Measurements from ENCODE around the gene KLHL33. TPM values are rescaled to one million over a fixed set of nuclear protein-coding genes. Genes with fewer than 3 reads are reported as not detected.
A peak's percentile ranks its signal among the peaks of the same experiment; 100 is the strongest.

KLHL33 gene, protein sequence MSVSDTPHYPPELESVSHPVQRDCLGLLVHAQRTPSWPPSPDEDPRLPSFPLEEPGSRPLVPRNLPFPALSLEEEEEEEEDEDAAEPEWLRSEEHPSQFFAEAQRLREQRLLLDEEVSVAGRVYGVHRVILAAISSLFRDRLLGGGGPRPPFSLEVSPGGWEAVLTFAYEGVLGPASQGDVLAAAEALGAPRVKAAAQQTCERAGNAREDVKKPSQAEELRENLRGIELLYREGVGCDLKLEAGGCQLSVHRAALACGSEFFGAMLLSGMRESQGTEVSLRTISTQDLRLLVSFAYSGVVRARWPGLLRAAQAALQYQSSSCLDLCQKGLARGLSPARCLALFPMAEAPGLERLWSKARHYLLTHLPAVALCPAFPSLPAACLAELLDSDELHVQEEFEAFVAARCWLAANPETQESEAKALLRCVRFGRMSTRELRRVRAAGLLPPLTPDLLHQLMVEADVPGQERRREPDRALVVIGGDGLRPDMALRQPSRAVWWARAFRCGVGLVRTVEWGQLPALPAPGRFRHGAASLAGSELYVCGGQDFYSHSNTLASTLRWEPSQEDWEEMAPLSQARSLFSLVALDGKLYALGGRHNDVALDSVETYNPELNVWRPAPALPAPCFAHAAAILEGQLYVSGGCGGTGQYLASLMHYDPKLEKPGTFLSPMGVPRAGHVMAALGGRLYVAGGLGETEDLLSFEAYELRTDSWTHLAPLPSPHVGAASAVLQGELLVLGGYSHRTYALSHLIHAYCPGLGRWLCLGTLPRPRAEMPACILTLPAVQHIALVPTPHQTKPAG
- total RNA-seq: not detected

- Histone ChIP-seq H3K4me1 (peaks cover 5% of the 10 kb centered on the region in 2 donors), H3K36me3 (no peaks in the 10 kb centered on the region), H3K27ac (peak within 1 kb of the TSS in 1 of 2 donors; percentile 2), H3K4me3 (peak within 1 kb of the TSS; percentile 31 to 56), H3K27me3 (no peaks in the 10 kb centered on the region), H3K9me3 (no peaks in the 10 kb centered on the region)
- intact Hi-C loops (cut with DNase I): no loop called here
- TF ChIP-seq, protein P1, sequence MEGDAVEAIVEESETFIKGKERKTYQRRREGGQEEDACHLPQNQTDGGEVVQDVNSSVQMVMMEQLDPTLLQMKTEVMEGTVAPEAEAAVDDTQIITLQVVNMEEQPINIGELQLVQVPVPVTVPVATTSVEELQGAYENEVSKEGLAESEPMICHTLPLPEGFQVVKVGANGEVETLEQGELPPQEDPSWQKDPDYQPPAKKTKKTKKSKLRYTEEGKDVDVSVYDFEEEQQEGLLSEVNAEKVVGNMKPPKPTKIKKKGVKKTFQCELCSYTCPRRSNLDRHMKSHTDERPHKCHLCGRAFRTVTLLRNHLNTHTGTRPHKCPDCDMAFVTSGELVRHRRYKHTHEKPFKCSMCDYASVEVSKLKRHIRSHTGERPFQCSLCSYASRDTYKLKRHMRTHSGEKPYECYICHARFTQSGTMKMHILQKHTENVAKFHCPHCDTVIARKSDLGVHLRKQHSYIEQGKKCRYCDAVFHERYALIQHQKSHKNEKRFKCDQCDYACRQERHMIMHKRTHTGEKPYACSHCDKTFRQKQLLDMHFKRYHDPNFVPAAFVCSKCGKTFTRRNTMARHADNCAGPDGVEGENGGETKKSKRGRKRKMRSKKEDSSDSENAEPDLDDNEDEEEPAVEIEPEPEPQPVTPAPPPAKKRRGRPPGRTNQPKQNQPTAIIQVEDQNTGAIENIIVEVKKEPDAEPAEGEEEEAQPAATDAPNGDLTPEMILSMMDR (IDR thresholded peaks at IDR 0.05): no peak
- DNase-seq (ENCODE audit: low spot score in 2 of 2): no peak
Observed at GRCh38 chr14:20435582-20436362, at the start of gene KLHL33. KLHL33 (minus strand) TSS chr14:20436166; CDS start chr14:20435811, 355 bp downstream.

GRCh38 chr14:20482382-20482781 lies 46.4 kb upstream of the KLHL33 start:
- H3K27ac ChIP-seq: no peak overlapping the region
- peaks cover 0 to 3% of the 10 kb centered on the region in 2 donors for H3K4me1 ChIP-seq
- H3K36me3 ChIP-seq: no peaks in the 10 kb centered on the region
- intact Hi-C loops (cut with DNase I): no loop called here
- H3K9me3 ChIP-seq: no peaks in the 10 kb centered on the region
- TF ChIP-seq, protein P1 (IDR thresholded peaks at IDR 0.05): no peak
- no peak for DNase-seq (ENCODE audit: low spot score in 2 of 2)
- H3K27me3 ChIP-seq: no peaks in the 10 kb centered on the region
- H3K4me3 ChIP-seq: no peak overlapping the region

DNA sequence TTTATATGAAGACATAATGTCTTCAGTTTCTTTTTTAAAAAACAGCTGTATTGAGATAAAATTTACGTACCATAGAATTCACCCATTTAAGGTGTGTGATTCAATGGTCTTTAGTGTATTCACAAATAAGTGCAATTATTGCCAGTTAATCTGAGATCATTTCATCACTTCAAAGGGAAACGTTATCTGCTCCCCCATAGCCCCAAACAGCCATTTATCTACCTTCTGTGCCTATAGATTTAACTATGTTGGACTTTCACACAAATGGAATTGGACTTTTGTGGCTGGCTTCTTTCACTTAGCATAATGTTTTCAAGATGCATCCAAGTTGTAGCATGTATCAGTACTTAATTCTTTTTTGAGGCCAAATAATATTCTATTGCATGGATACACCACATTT lies 42.9 kb upstream of the KLHL33 start:
- H3K27ac ChIP-seq: no peak overlapping the region
- H3K4me1 ChIP-seq: peaks cover 0 to 3% of the 10 kb centered on the region in 2 donors
- intact Hi-C loops (cut with DNase I): no loop called here
- no peak overlapping the region for H3K4me3 ChIP-seq
- H3K9me3 ChIP-seq: no peaks in the 10 kb centered on the region
- H3K27me3 ChIP-seq: no peaks in the 10 kb centered on the region
- DNase-seq (ENCODE audit: low spot score in 2 of 2): no peak
- H3K36me3 ChIP-seq: peaks cover 24 to 30% of the 10 kb centered on the region in 2 donors
- TF ChIP-seq, protein P1 (IDR thresholded peaks at IDR 0.05): no peak

- Histone ChIP-seq H3K36me3 (peaks cover 39 to 41% of the 10 kb centered on the region in 2 donors), H3K4me1 (peaks cover 0 to 3% of the 10 kb centered on the region in 2 donors), H3K9me3 (no peaks in the 10 kb centered on the region), H3K4me3 (no peak overlapping the region), H3K27ac (peak overlapping the region in 1 of 2 donors; percentile 36), H3K27me3 (no peaks in the 10 kb centered on the region)
- DNase-seq (ENCODE audit: low spot score in 2 of 2): no peak
- TF ChIP-seq, protein P1 (IDR thresholded peaks at IDR 0.05): no peak
- intact Hi-C loops (cut with DNase I): no loop called here
Observed at GRCh38 chr14:20477211-20477876, 41.4 kb upstream of the KLHL33 start.

DNA sequence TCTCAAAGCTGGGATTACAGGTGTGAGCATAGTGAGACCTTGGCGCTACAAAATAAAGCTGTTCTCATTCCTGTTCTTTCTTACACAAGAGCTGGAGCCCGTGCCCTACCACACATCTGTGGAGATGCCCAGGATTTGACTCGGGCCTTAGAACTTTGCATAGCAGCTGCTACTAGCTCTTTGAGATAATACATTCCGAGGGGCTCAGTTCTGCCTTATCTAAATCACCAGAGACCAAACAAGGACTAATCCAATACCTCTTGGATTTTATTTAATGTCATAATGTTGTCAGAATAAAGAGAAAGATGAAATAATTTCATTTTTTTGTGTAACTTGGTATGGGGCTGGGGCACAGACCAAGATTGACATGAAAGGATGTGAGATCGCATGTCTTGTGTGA lies 40.8 kb upstream of the KLHL33 start:
- intact Hi-C loops (cut with DNase I): no loop called here
- no peak overlapping the region for H3K27ac ChIP-seq
- no peaks in the 10 kb centered on the region for H3K27me3 ChIP-seq
- TF ChIP-seq, protein P1 (IDR thresholded peaks at IDR 0.05): no peak
- no peak for DNase-seq (ENCODE audit: low spot score in 2 of 2)
- no peaks in the 10 kb centered on the region for H3K9me3 ChIP-seq
- H3K36me3 ChIP-seq: peaks cover 39 to 41% of the 10 kb centered on the region in 2 donors
- no peak overlapping the region for H3K4me3 ChIP-seq
- peaks cover 0 to 3% of the 10 kb centered on the region in 2 donors for H3K4me1 ChIP-seq

Data from ascending aorta (tissue), 2 donors.